Cardiac fibroblast (primary cell): ENCODE data around the gene FGF7.

Experiments
- DNase-seq, 2 donors: peaks; one replicate each; pipeline versions ENCODE4 v3.0.0 to v3.0.0-alpha.2; 2010; ENCODE audit warnings: low read depth in 2 of 2
- H3K4me3 ChIP-seq, 2 donors: replicated peaks in 1 of 2; 1 replicate in 1 of 2; 2 replicates in 1 of 2; pipeline ENCODE4 v1.5.1; 2011; ENCODE audit warnings: low read depth in 2 of 2, low read length in 2 of 2, mild to moderate bottlenecking in 2 of 2, moderate library complexity in 1 of 2
- TF ChIP-seq, protein P1 (sequence below): IDR thresholded peaks from one replicate; pipeline ENCODE4 v1.5.1; 2011; ENCODE audit warnings: low read depth, mild to moderate bottlenecking, low read length, inconsistent platforms

Gene FGF7

DNA sequence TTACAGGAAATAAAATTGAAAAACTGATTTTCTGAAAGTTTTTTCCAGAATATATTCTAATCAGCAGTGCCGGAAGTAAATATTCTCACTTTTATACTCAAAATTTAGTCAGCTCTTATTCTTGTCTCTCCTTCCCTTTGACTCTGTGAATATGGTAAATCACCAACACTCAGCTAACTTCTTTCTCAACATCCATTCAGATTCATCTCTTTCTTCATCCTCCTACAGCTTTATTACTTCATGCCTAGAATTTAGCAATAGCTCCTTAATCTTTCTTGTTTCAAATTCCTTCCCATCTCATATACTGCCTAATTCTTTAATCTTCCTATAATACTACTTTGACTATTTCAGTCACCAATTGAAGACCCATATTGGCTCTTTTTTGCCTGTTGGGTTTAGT is 67.9 kb downstream of the FGF7 start:
- H3K4me3 ChIP-seq, result no peak overlapping the region
- TF ChIP-seq, protein P1, sequence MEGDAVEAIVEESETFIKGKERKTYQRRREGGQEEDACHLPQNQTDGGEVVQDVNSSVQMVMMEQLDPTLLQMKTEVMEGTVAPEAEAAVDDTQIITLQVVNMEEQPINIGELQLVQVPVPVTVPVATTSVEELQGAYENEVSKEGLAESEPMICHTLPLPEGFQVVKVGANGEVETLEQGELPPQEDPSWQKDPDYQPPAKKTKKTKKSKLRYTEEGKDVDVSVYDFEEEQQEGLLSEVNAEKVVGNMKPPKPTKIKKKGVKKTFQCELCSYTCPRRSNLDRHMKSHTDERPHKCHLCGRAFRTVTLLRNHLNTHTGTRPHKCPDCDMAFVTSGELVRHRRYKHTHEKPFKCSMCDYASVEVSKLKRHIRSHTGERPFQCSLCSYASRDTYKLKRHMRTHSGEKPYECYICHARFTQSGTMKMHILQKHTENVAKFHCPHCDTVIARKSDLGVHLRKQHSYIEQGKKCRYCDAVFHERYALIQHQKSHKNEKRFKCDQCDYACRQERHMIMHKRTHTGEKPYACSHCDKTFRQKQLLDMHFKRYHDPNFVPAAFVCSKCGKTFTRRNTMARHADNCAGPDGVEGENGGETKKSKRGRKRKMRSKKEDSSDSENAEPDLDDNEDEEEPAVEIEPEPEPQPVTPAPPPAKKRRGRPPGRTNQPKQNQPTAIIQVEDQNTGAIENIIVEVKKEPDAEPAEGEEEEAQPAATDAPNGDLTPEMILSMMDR, result no peak
- DNase-seq, result peak; percentile 52 to 65

DNA sequence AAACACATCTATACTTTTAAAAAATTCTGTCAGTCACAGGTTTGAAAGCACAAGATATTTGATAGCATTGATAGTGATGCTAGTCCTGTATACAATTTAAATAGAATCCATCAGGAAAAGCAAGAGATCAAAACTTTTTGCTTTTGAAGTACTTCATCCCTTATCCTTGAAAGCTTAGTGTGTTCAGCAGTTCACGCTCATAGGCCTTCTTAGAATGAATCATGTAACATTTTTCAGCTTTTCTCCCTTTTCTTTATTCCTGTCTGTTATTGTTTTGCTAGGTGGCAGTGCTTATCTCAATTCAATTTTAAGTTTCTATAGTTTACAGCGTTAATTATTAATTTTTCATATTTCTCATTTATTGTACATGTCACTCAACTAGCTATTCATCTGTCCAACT is 69.1 kb downstream of the FGF7 start:
- peak in 1 of 2 donors; percentile 43 for DNase-seq
- no peak overlapping the region for H3K4me3 ChIP-seq
- TF ChIP-seq, protein P1, result no peak

DNA sequence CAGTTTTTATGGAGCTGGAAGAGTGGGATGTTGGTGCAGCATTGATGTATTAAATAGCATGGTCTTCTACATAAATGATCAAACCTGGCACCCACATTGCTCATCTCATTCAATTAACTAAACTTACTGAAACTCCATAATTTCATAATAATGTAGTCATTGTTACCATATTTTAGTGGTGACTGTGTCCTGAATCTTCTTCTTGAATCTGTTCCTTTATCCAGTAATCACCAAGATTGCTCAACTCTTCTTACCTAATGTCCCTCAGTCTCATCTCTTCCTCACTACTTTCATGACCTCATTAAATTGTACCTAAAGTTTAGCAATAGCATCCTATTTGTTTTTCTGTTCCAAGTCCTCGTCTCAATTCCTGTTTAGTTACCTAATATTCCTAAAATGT is 69.8 kb downstream of the FGF7 start:
- DNase-seq, result peak; percentile 35 to 95
- TF ChIP-seq, protein P1, result no peak
- no peak overlapping the region for H3K4me3 ChIP-seq

DNA sequence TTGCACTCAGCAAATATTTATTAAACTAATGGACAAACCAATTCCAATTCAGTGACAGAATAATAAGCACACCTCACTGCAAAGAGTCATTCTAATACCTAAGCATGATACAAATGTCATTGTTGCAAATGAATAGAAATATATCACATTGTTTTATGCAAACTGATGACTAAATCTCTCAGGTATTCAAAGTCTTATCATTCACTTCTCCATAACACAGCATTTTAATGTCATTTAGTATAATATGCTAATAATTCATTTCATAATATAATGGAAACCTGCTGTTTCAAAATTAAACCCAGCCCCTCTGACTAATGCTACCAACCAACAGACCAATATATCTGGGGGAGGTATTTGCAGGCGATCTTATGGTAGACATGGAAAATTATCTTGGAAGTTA is 71.8 kb downstream of the FGF7 start:
- peak in 1 of 2 donors; percentile 28 for DNase-seq

DNA sequence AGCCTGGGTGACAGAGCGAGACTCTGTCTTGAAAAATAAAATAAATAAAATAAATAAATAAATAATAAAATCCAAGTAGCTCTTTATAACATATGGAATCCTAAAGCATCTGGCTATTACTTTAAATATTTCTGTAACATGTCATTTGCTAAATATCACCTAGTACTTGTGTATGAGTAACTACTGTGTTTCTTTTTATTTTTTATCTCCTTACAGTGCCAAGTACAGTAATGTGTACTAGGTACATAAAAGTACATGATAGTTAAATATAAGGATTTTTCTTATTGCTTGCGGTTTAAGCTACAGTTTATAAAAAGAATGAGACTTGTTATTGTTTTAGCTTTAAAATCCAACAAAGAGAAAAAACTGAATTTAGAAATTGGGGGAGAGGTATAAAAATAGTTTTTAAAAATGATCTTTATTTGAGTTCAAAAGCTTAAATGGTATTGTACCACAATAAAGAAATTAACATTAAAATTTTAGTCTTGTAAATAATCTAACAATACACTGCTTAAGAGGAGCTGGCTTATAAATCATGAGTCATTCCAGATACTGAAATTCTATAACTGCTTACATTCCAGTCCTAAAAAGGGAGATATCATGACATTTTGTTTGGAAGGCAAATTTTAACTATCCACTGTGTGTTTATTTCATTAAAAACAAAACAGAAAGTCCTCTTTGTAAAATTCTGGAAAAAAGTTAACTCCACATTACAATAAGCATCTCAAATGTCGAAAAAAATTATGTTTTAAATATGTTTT is 73.1 kb downstream of the FGF7 start:
- TF ChIP-seq, protein P1, result no peak
- peak; percentile 65 to 68 for DNase-seq
- H3K4me3 ChIP-seq, result no peak overlapping the region

More for the DNA sequence above, 71.8 kb downstream of the FGF7 start:
- TF ChIP-seq, protein P1, result no peak
- H3K4me3 ChIP-seq, result no peak overlapping the region

DNA sequence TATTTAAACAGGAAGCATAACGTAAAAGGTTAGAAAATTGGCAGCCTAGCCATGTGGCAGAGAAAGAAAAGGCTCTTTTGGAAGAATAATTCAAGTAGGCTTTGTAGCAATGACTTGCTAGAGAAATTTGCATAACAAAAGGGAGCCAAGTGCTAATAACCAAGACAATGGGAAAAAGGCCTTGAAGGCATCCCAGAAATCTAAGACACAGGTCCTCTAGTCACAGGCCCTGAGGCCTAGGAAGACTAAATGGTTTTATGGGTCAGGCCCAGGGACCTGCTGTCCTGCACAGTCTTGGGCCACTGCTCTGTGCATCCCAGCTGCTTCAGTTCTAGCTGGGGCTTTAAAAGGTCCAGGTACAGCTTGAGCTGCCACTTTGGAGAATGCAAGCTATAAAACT is 78.5 kb downstream of the FGF7 start:
- H3K4me3 ChIP-seq, result no peak overlapping the region
- TF ChIP-seq, protein P1, result no peak
- no peak for DNase-seq

DNA sequence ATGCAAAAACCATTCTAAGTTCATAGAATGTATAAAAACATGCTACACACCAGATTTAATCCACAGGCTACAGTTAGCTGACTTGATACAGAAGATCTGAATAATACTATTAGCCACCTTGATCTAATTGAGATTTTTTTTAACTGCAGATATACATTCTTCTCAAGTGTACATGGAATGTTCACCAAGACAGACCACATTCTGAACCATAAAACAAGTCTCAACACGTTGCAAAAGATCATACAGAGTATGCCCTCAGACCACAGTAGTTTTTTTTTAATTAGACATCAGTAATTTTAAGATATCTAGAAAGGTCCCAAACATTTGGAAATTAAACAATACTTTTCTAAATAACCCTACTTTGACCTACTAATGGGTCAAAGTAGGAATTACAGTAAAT is 83.3 kb downstream of the FGF7 start:
- H3K4me3 ChIP-seq, result no peak overlapping the region
- DNase-seq, result no peak
- TF ChIP-seq, protein P1, result no peak
